PC-3 (cell line): ENCODE data around the gene CAST.

Experiments used
- CTCF ChIP-seq: fragments of 300-600 bp; sonication (generic); conservative IDR thresholded peaks from 2 replicates; pipeline ENCODE4 v1.5.1; 2017; ENCODE audit warnings: antibody characterized with exemption, low read depth, mild to moderate bottlenecking, low read length
- EZH2 ChIP-seq: fragments of 300-600 bp; sonication (generic); IDR thresholded peaks from one replicate; pipeline ENCODE4 v1.6.1; 2017; ENCODE audit warnings: antibody characterized with exemption, mild to moderate bottlenecking, low read length; ENCODE audit not compliant: unreplicated experiment

- no peak for TF ChIP-seq CTCF
- no peak for TF ChIP-seq EZH2
These were observed 54.5 kb downstream of the CAST start for GRCh38 chr5:96716716-96717115.
